Natural killer cell (primary cell): ENCODE data around the gene IL12A. TPM values are rescaled to one million over a fixed set of nuclear protein-coding genes. Genes with fewer than 3 reads are reported as not detected.

Experiments
- ATAC-seq, 3 donors: fragments of 150-1000 bp in 2 of 3; fragments of 200-7000 bp in 1 of 3; cut with Tn5 transposase; 1 replicate in 1 of 3; 2 replicates in 2 of 3; pipeline ENCODE4 v1.10.0; 2021; ENCODE audit warnings: mild to moderate bottlenecking in 2 of 3, moderate library complexity in 2 of 3
- DNase-seq, 2 donors: peaks; one replicate each; pipeline versions ENCODE4 v3.0.0 to v3.0.0-alpha.2; 2013 to 2021; ENCODE audit warnings: mixed read lengths in 1 of 2
- H3K27ac ChIP-seq: one replicate; pipeline ENCODE4 v1.5.1; 2013; ENCODE audit warnings: mild to moderate bottlenecking, low read length
- H3K27me3 ChIP-seq: one replicate; pipeline ENCODE4 v1.6.1; 2013; ENCODE audit warnings: low read length; ENCODE audit not compliant: control insufficient read depth, insufficient read depth
- H3K36me3 ChIP-seq: one replicate; pipeline ENCODE4 v1.6.1; 2013; ENCODE audit warnings: low read length; ENCODE audit not compliant: control insufficient read depth, insufficient read depth
- H3K4me1 ChIP-seq: one replicate; pipeline ENCODE4 v1.6.1; 2013; ENCODE audit warnings: low read length; ENCODE audit not compliant: control insufficient read depth, insufficient read depth
- H3K4me3 ChIP-seq: one replicate; pipeline ENCODE4 v1.5.1; 2013; ENCODE audit warnings: low read length
- H3K9me3 ChIP-seq: one replicate; pipeline ENCODE4 v1.6.1; 2013; ENCODE audit warnings: low read length; ENCODE audit not compliant: control insufficient read depth, insufficient read depth
- H3K27ac Mint-ChIP-seq, 2 donors: one replicate each; pipeline ENCODE4 v1.8.0; 2022; ENCODE audit warnings: mild to moderate bottlenecking in 2 of 2, mixed read lengths in 2 of 2, moderate library complexity in 1 of 2
- H3K27me3 Mint-ChIP-seq, 2 donors: one replicate each; pipeline ENCODE4 v1.8.0; 2022; ENCODE audit warnings: low read depth in 2 of 2, mixed read lengths in 2 of 2
- H3K36me3 Mint-ChIP-seq: one replicate; pipeline ENCODE4 v1.8.0; 2022; ENCODE audit warnings: mixed read lengths
- H3K4me1 Mint-ChIP-seq, 2 donors: one replicate each; pipeline ENCODE4 v1.8.0; 2022; ENCODE audit warnings: mixed read lengths in 2 of 2
- H3K4me3 Mint-ChIP-seq: one replicate; pipeline ENCODE4 v1.8.0; 2022; ENCODE audit warnings: mild to moderate bottlenecking, moderate library complexity, mixed read lengths
- H3K9me3 Mint-ChIP-seq, 2 donors: one replicate each; pipeline ENCODE4 v1.8.0; 2022; ENCODE audit warnings: mixed read lengths in 2 of 2
- WGBS: methylation state at CpG from one replicate; pipeline ENCODE4 v1.1.7; 2013; ENCODE audit warnings: missing lambda C conversion rate; ENCODE audit not compliant: insufficient coverage; 5-methylcytosine and 5-hydroxymethylcytosine counted together
- intact Hi-C: fragments of 100-400 bp; cut with micrococcal nuclease; formaldehyde crosslinking; loops from one replicate; pipeline ENCODE4 v1.14.2; 2022
- total RNA-seq, 4 donors: library from RNA; stranded (reverse); fragments of 120-200 nt in 1 of 4; gene quantifications; one replicate each; pipeline versions ENCODE4 v1.2.3 to v1.2.4, GENCODE V29; 2013 to 2022
- TF ChIP-seq, protein P1 (sequence below): fragments of 200-600 bp; IDR thresholded peaks from one replicate; pipeline ENCODE4 v1.8.0; 2022; ENCODE audit warnings: antibody characterized with exemption

The IL12A gene
- total RNA-seq, 3 donors from 2014 or later (not counting 1 experiment from before 2014, with no cell fraction given), result 1.2 to 3.3 (median 2.4) TPM

DNA sequence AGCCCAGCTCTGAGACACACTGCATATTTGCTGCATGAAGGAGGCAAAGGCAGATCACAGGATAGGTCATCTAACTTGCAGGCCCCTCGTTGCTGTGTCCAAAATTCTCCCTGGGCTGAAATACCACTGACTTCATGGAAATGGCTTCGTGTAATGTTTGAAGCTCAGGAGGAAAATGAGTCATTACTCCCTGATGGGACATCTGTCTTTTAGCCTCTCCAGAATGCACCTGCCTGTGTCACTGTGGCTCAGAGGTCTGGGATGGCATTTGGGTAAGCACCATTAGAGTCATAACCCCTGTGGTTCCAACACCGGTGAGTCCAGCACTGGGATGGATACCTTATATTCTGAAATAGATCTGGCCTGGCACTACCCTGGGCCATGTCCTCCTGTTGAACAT is 51.5 kb downstream of the IL12A start:
- Histone ChIP-seq H3K4me3 (no peak overlapping the region), H3K27me3 (peaks cover 7% of the 10 kb centered on the region), H3K36me3 (no peaks in the 10 kb centered on the region), H3K27ac (no peak overlapping the region), H3K4me1 (peaks cover 5% of the 10 kb centered on the region), H3K9me3 (peaks cover 4% of the 10 kb centered on the region)
- H3K27me3 Mint-ChIP-seq, result peaks cover 14 to 38% of the 10 kb centered on the region in 2 donors
- no peak overlapping the region for H3K4me3 Mint-ChIP-seq
- H3K36me3 Mint-ChIP-seq, result peaks cover 9% of the 10 kb centered on the region
- DNase-seq, result no peak
- H3K4me1 Mint-ChIP-seq, result no peaks in the 10 kb centered on the region
- H3K9me3 Mint-ChIP-seq, result peaks cover 7 to 8% of the 10 kb centered on the region in 2 donors
- no peak overlapping the region for H3K27ac Mint-ChIP-seq
- ATAC-seq, result no peak
- intact Hi-C loops, result no loop called here
- TF ChIP-seq, protein P1, sequence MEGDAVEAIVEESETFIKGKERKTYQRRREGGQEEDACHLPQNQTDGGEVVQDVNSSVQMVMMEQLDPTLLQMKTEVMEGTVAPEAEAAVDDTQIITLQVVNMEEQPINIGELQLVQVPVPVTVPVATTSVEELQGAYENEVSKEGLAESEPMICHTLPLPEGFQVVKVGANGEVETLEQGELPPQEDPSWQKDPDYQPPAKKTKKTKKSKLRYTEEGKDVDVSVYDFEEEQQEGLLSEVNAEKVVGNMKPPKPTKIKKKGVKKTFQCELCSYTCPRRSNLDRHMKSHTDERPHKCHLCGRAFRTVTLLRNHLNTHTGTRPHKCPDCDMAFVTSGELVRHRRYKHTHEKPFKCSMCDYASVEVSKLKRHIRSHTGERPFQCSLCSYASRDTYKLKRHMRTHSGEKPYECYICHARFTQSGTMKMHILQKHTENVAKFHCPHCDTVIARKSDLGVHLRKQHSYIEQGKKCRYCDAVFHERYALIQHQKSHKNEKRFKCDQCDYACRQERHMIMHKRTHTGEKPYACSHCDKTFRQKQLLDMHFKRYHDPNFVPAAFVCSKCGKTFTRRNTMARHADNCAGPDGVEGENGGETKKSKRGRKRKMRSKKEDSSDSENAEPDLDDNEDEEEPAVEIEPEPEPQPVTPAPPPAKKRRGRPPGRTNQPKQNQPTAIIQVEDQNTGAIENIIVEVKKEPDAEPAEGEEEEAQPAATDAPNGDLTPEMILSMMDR, result no peak
- 53% methylated on average over 3 of the region's 3 CpGs for WGBS

DNA sequence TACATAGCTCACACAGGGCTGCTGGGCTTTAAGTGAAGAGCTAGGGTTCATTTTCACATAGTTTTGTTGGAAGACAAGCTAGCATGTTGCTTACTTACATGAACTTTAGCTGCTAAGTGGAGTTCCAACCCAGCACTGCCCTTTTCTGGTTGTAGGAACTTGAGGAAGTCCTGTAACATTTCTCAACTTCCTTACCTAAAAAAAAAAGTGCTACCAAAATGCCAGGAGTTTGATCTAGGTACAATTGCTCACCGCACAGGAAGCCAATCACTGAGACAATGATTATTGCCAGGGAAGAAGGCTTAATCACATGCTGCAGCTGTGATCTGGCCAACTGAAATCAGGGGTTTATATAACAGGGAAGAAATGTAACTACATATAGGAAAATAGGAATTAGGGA is 52.8 kb downstream of the IL12A start:
- ATAC-seq (no peak), DNase-seq (no peak)
- peaks cover 7 to 8% of the 10 kb centered on the region in 2 donors for H3K9me3 Mint-ChIP-seq
- Histone ChIP-seq H3K4me3 (no peak overlapping the region), H3K36me3 (no peaks in the 10 kb centered on the region), H3K4me1 (peaks cover 5% of the 10 kb centered on the region), H3K27me3 (peaks cover 7% of the 10 kb centered on the region), H3K27ac (no peak overlapping the region), H3K9me3 (peaks cover 4% of the 10 kb centered on the region)
- intact Hi-C loops, result no loop called here
- no peak overlapping the region for H3K27ac Mint-ChIP-seq
- H3K36me3 Mint-ChIP-seq, result peaks cover 9% of the 10 kb centered on the region
- peaks cover 14 to 38% of the 10 kb centered on the region in 2 donors for H3K27me3 Mint-ChIP-seq
- TF ChIP-seq, protein P1, result no peak
- no peak overlapping the region for H3K4me3 Mint-ChIP-seq
- WGBS, result 45% methylated on average over 1 of the region's 1 CpG
- no peaks in the 10 kb centered on the region for H3K4me1 Mint-ChIP-seq

DNA sequence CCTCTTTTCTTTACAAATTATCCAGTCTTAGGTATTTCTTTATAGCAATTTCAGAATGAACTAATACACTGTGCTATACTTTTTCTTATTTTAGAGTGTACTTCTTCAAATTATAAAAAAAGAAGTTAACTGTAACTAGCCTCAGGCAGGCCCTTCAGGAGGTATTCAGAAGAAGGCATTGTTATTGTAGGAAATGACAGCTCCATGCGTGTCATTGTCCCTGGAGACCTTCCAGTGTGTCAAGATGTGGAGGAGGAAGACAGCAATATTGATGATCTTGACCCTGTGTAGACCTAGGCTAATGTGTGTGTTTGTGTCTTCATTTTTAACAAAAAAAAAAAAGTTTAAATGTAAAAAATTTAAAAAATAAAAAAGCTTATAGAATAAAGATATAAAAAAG is 55.5 kb downstream of the IL12A start:
- Histone ChIP-seq H3K4me3 (no peak overlapping the region), H3K36me3 (no peaks in the 10 kb centered on the region), H3K27me3 (peaks cover 4% of the 10 kb centered on the region), H3K9me3 (peaks cover 4% of the 10 kb centered on the region), H3K27ac (no peak overlapping the region), H3K4me1 (peaks cover under 1% of the 10 kb centered on the region)
- Mint-ChIP-seq H3K27ac (no peak overlapping the region), H3K4me3 (no peak overlapping the region), H3K27me3 (peaks cover 11 to 24% of the 10 kb centered on the region in 2 donors), H3K9me3 (peaks cover 7 to 8% of the 10 kb centered on the region in 2 donors), H3K36me3 (peaks cover 9% of the 10 kb centered on the region), H3K4me1 (peaks cover 0 to 5% of the 10 kb centered on the region in 2 donors)
- intact Hi-C loops, result no loop called here
- 55% methylated on average over 1 of the region's 1 CpG for WGBS
- DNase-seq, result no peak
- no peak for ATAC-seq
- TF ChIP-seq, protein P1, result no peak

Other genes starting within 250 kb of the IL12A start
- not detected for gene SCHIP1, start 149.0 kb upstream of the IL12A start, total RNA-seq
- gene C3orf80, start 236.6 kb downstream of the IL12A start, total RNA-seq, result not detected